Measurements from ENCODE around the gene WWOX. TPM values are rescaled to one million over a fixed set of nuclear protein-coding genes. Genes with fewer than 3 reads are reported as not detected.

WWOX gene
- total and polyA plus RNA-seq, 2 donors, result 15.4 to 23.9 TPM

DNA sequence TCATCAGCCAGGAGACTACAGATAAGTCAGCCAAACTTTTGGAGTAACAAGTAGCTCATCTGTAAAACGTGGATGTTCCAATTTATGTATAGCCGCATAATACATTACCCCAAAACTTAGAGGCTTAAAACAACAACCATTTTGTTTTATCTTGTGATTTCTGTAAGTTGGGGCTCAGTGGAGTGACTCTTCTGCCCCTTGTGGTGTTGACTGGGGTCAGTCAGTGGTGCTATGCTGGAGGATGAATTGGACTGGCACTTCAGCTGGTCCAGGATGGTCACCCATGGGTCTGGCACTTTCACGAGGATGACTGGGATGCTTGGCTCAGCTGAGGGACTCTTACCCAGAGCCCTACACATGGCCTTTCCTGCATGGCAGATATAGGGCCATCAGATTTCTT is 172.5 kb downstream of the WWOX start:
- no peak overlapping the region for H3K4me3 ChIP-seq (ENCODE audit: low read length in 2 of 2)
- H3K36me3 ChIP-seq (ENCODE audit: control insufficient read depth in 2 of 2, insufficient read depth in 2 of 2, low read length in 1 of 2), result no peaks in the 10 kb centered on the region
- no peak for DNase-seq (ENCODE audit: low read depth in 6 of 9, low spot score in 9 of 9)
- no peak overlapping the region for H3K27ac ChIP-seq (ENCODE audit: low read depth in 1 of 2, low read length in 1 of 2)
- H3K9me3 ChIP-seq (ENCODE audit: control insufficient read depth in 2 of 2, insufficient read depth in 1 of 2, low read length in 1 of 2), result no peaks in the 10 kb centered on the region
- 99% methylated on average over 3 of the region's 3 CpGs for WGBS
- no peaks in the 10 kb centered on the region for H3K27me3 ChIP-seq (ENCODE audit: control insufficient read depth in 2 of 2, insufficient read depth in 1 of 2, low read length in 1 of 2)
- no peaks in the 10 kb centered on the region for H3K4me1 ChIP-seq (ENCODE audit: control insufficient read depth in 2 of 2, insufficient read depth in 2 of 2, low read length in 2 of 2)

DNA sequence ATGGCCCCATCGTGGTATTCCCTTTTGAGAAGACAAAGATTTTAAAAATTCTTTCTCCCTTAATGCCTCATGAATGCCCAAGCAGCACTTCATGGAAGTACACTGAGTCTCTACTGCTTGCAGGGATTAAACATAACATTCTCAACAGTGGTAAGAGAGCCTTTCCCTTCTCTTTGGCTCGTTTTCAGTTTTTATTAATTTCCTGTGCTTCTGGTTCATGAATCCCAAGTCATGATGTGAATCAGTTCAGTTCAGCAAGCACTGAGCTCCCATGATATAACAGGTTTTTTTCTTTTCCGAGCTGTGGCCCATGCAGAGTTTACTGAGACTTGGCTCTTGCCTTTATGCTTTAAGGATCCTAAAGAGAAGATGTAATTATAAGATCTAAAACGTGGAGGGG is 175.3 kb downstream of the WWOX start:
- H3K36me3 ChIP-seq (ENCODE audit: control insufficient read depth in 2 of 2, insufficient read depth in 2 of 2, low read length in 1 of 2), result no peaks in the 10 kb centered on the region

DNA sequence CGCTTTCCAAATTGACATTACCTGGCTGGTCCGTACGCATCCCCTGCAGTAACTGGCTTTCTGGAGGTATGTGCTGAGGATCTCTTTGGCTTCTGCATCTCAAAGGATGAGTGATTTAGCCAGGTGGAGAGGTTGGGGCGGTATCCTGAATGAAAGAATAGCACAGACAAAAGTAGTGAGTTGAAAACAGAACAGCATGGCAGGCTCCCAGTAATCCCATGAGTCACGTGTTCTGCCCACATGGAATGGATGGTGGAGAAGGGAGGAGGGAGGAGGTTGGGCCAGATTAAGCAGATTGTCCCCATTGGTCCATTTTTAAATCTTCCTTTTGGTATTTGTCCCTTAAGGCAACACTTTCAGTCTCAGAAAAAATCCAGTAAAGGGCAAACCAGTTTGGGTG is 176.0 kb downstream of the WWOX start:
- WGBS, result 98% methylated on average over 5 of the region's 5 CpGs
- H3K4me3 ChIP-seq (ENCODE audit: low read length in 2 of 2), result no peak overlapping the region
- no peaks in the 10 kb centered on the region for H3K27me3 ChIP-seq (ENCODE audit: control insufficient read depth in 2 of 2, insufficient read depth in 1 of 2, low read length in 1 of 2)
- H3K27ac ChIP-seq (ENCODE audit: low read depth in 1 of 2, low read length in 1 of 2), result no peak overlapping the region
- no peaks in the 10 kb centered on the region for H3K36me3 ChIP-seq (ENCODE audit: control insufficient read depth in 2 of 2, insufficient read depth in 2 of 2, low read length in 1 of 2)
- DNase-seq (ENCODE audit: low read depth in 6 of 9, low spot score in 9 of 9), result no peak
- H3K9me3 ChIP-seq (ENCODE audit: control insufficient read depth in 2 of 2, insufficient read depth in 1 of 2, low read length in 1 of 2), result no peaks in the 10 kb centered on the region
- no peaks in the 10 kb centered on the region for H3K4me1 ChIP-seq (ENCODE audit: control insufficient read depth in 2 of 2, insufficient read depth in 2 of 2, low read length in 2 of 2)

More for the DNA sequence above, 175.3 kb downstream of the WWOX start:
- H3K4me3 ChIP-seq (ENCODE audit: low read length in 2 of 2), result no peak overlapping the region
- no peaks in the 10 kb centered on the region for H3K27me3 ChIP-seq (ENCODE audit: control insufficient read depth in 2 of 2, insufficient read depth in 1 of 2, low read length in 1 of 2)
- DNase-seq (ENCODE audit: low read depth in 6 of 9, low spot score in 9 of 9), result no peak
- no peak overlapping the region for H3K27ac ChIP-seq (ENCODE audit: low read depth in 1 of 2, low read length in 1 of 2)
- no peaks in the 10 kb centered on the region for H3K4me1 ChIP-seq (ENCODE audit: control insufficient read depth in 2 of 2, insufficient read depth in 2 of 2, low read length in 2 of 2)
- WGBS, result 94% methylated on average over 4 of the region's 4 CpGs
- H3K9me3 ChIP-seq (ENCODE audit: control insufficient read depth in 2 of 2, insufficient read depth in 1 of 2, low read length in 1 of 2), result no peaks in the 10 kb centered on the region

DNA sequence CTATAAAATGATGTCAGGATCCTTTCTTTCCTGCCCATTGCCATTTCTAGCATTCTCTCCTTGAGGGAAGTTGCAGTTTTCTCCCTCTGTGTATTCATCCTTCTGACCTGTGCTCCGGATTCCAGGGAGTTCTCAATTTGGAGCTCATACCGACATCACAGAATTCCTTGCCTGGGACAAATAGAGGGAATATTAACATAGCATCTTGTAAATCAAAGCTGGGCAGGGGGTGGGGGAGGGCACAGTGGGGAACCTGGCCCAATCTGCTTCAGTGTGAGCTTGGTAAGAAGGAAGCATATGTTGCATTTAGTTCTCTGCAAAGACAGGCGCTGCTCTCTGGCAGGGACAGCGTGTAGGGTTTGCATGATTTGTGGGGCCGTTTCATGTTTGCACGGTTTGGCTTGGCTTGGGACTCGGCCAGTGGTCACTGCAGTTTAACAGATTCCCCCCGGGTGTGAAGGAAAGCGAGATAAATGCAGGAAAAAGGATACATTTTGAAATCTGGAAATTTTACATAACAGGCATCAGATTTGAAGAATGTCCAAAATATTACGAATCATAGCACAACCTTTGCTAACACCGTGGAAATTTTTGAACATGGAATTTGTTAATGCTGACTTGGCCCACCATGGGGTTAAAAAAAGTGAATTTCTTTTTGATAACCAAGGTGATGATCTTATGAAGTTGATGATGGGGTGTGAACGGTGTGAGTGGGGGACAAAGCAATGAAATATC is 178.0 kb downstream of the WWOX start:
- no peak overlapping the region for H3K27ac ChIP-seq (ENCODE audit: low read depth in 1 of 2, low read length in 1 of 2)
- no peak for DNase-seq (ENCODE audit: low read depth in 6 of 9, low spot score in 9 of 9)
- no peaks in the 10 kb centered on the region for H3K9me3 ChIP-seq (ENCODE audit: control insufficient read depth in 2 of 2, insufficient read depth in 1 of 2, low read length in 1 of 2)
- H3K4me1 ChIP-seq (ENCODE audit: control insufficient read depth in 2 of 2, insufficient read depth in 2 of 2, low read length in 2 of 2), result no peaks in the 10 kb centered on the region
- H3K27me3 ChIP-seq (ENCODE audit: control insufficient read depth in 2 of 2, insufficient read depth in 1 of 2, low read length in 1 of 2), result no peaks in the 10 kb centered on the region
- H3K36me3 ChIP-seq (ENCODE audit: control insufficient read depth in 2 of 2, insufficient read depth in 2 of 2, low read length in 1 of 2), result no peaks in the 10 kb centered on the region
- H3K4me3 ChIP-seq (ENCODE audit: low read length in 2 of 2), result no peak overlapping the region
- 80% methylated on average over 12 of the region's 12 CpGs for WGBS

DNA sequence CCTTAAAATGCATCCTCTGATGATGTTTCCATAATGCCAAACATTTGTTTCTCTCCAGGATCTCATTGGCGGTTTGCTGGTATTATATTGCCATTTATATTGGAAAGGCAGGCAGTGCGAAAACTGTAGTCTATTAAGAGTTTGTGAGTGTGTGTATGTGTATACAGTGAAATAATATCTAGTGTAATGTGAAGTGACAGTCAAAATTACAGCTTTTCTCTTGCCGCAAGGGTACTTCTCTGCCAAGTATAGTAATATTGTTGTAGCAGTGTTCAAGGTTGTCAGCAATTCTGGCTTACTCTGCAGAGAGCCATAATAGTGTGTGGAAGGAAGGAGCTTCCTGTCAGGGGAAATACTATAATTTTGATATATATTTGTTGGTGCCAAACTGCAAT is 178.6 kb downstream of the WWOX start:
- H3K4me1 ChIP-seq (ENCODE audit: control insufficient read depth in 2 of 2, insufficient read depth in 2 of 2, low read length in 2 of 2), result no peaks in the 10 kb centered on the region
- H3K4me3 ChIP-seq (ENCODE audit: low read length in 2 of 2), result no peak overlapping the region
- WGBS, result 98% methylated on average over 3 of the region's 3 CpGs
- H3K36me3 ChIP-seq (ENCODE audit: control insufficient read depth in 2 of 2, insufficient read depth in 2 of 2, low read length in 1 of 2), result no peaks in the 10 kb centered on the region
- no peak for DNase-seq (ENCODE audit: low read depth in 6 of 9, low spot score in 9 of 9)
- H3K27me3 ChIP-seq (ENCODE audit: control insufficient read depth in 2 of 2, insufficient read depth in 1 of 2, low read length in 1 of 2), result no peaks in the 10 kb centered on the region
- H3K9me3 ChIP-seq (ENCODE audit: control insufficient read depth in 2 of 2, insufficient read depth in 1 of 2, low read length in 1 of 2), result no peaks in the 10 kb centered on the region
- H3K27ac ChIP-seq (ENCODE audit: low read depth in 1 of 2, low read length in 1 of 2), result no peak overlapping the region

DNA sequence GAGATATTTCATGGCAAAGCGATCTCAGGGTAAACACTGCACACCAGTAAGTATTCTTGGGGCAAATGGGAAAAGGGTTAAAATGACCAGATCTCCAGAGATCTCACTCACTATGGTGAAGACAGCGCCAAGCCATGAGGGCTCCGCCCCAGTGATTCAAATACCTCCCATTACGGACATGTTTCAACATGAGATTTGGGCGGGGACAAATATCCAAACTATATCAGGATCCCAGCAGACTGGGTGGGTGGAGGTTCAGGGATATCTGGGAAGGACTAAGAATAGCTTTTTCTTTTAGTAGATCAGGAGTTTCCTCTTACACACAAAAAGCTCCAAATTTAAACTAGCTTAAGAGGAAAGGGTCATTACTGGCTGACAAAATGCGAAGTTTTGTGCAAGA is 181.7 kb downstream of the WWOX start:
- Histone ChIP-seq H3K27ac (ENCODE audit: low read depth in 1 of 2, low read length in 1 of 2) (no peak overlapping the region), H3K4me3 (ENCODE audit: low read length in 2 of 2) (no peak overlapping the region), H3K36me3 (ENCODE audit: control insufficient read depth in 2 of 2, insufficient read depth in 2 of 2, low read length in 1 of 2) (no peaks in the 10 kb centered on the region), H3K4me1 (ENCODE audit: control insufficient read depth in 2 of 2, insufficient read depth in 2 of 2, low read length in 2 of 2) (no peaks in the 10 kb centered on the region), H3K9me3 (ENCODE audit: control insufficient read depth in 2 of 2, insufficient read depth in 1 of 2, low read length in 1 of 2) (no peaks in the 10 kb centered on the region), H3K27me3 (ENCODE audit: control insufficient read depth in 2 of 2, insufficient read depth in 1 of 2, low read length in 1 of 2) (no peaks in the 10 kb centered on the region)
- WGBS, result 65% methylated on average over 6 of the region's 6 CpGs
- DNase-seq (ENCODE audit: low read depth in 6 of 9, low spot score in 9 of 9), result no peak

DNA sequence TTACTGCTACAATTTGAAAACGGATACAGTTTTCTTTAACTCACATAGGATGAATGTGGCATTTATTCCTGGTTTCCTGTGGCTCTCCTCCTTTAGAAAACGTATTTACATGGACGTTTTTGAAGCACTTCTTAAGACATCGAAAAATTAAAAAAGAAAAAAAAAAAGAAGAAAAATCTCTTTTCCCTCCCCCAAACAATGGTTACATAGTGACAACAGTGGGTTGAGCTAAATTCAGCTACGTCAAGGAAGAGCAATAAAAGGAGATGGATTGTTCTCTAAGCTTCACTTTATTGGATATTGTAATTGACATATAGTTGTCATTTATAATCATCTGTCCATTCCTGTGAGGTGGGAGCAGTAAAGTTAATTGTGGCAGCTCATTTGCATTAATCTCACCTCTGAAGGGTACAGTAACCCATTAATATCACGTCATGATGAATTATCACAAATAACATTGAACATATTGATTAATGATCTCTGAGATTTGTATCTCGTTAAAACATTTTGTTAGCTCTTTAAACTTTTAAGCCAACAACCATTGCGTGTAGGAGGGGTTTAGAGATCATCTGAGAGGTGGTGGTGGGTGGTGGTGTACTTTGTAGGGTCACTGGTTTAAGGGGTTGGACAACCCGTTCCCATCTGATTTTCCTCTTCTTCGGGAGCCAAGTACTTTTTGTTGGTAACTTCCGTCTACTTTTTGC is 184.2 kb downstream of the WWOX start:
- H3K36me3 ChIP-seq (ENCODE audit: control insufficient read depth in 2 of 2, insufficient read depth in 2 of 2, low read length in 1 of 2), result no peaks in the 10 kb centered on the region
- no peaks in the 10 kb centered on the region for H3K27me3 ChIP-seq (ENCODE audit: control insufficient read depth in 2 of 2, insufficient read depth in 1 of 2, low read length in 1 of 2)
- WGBS, result 87% methylated on average over 11 of the region's 11 CpGs
- no peak for DNase-seq (ENCODE audit: low read depth in 6 of 9, low spot score in 9 of 9)
- no peak overlapping the region for H3K4me3 ChIP-seq (ENCODE audit: low read length in 2 of 2)
- H3K27ac ChIP-seq (ENCODE audit: low read depth in 1 of 2, low read length in 1 of 2), result no peak overlapping the region
- H3K9me3 ChIP-seq (ENCODE audit: control insufficient read depth in 2 of 2, insufficient read depth in 1 of 2, low read length in 1 of 2), result no peaks in the 10 kb centered on the region
- no peaks in the 10 kb centered on the region for H3K4me1 ChIP-seq (ENCODE audit: control insufficient read depth in 2 of 2, insufficient read depth in 2 of 2, low read length in 2 of 2)

DNA sequence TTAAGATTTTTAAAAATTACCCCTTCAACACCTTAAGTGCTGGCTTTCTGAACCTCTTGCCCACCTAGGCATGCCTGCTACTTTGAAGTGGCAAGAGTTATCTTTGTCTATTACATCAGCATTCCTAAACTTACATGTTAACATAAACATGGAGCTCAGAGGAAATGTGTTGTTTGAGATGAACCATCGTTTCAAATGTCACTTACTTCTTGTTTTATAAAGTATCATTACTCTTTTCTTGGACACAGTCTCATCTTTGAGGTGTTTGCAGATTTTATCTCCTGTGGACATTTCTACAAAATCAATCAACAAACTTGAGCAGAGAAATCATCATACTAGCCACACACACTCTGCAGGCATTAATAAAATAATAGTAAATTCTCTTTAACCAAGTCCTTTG is 184.9 kb downstream of the WWOX start:
- Histone ChIP-seq H3K4me3 (ENCODE audit: low read length in 2 of 2) (no peak overlapping the region), H3K4me1 (ENCODE audit: control insufficient read depth in 2 of 2, insufficient read depth in 2 of 2, low read length in 2 of 2) (no peaks in the 10 kb centered on the region), H3K9me3 (ENCODE audit: control insufficient read depth in 2 of 2, insufficient read depth in 1 of 2, low read length in 1 of 2) (no peaks in the 10 kb centered on the region), H3K36me3 (ENCODE audit: control insufficient read depth in 2 of 2, insufficient read depth in 2 of 2, low read length in 1 of 2) (no peaks in the 10 kb centered on the region), H3K27ac (ENCODE audit: low read depth in 1 of 2, low read length in 1 of 2) (no peak overlapping the region), H3K27me3 (ENCODE audit: control insufficient read depth in 2 of 2, insufficient read depth in 1 of 2, low read length in 1 of 2) (no peaks in the 10 kb centered on the region)
- DNase-seq (ENCODE audit: low read depth in 6 of 9, low spot score in 9 of 9), result no peak
- WGBS, result 96% methylated on average over 1 of the region's 1 CpG

DNA sequence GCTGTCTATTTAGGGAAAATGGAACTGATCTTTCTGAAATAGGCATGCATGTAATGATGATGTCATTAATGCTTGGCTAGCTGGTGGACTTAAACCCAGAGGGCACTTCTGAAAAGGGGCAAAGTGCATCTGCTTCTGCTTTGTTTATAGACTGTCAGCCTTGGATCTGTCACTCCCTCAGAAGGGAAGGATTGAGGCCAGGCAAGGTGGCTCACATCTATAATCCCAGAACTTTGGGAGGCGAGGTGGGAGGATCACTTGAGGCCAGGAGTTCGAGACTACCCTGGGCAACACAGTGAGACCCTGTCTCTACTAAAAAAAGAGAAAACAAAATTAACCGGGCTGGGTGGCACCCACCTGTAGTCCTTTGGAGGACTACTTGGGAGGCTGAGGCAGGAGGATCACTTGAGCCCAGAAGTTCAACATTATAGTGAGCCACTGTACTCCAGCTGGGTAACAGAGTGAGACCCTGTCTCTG is 185.5 kb downstream of the WWOX start:
- H3K4me3 ChIP-seq (ENCODE audit: low read length in 2 of 2), result no peak overlapping the region
- DNase-seq (ENCODE audit: low read depth in 6 of 9, low spot score in 9 of 9), result no peak
- no peaks in the 10 kb centered on the region for H3K9me3 ChIP-seq (ENCODE audit: control insufficient read depth in 2 of 2, insufficient read depth in 1 of 2, low read length in 1 of 2)
- 96% methylated on average over 3 of the region's 3 CpGs for WGBS
- H3K36me3 ChIP-seq (ENCODE audit: control insufficient read depth in 2 of 2, insufficient read depth in 2 of 2, low read length in 1 of 2), result no peaks in the 10 kb centered on the region
- no peaks in the 10 kb centered on the region for H3K4me1 ChIP-seq (ENCODE audit: control insufficient read depth in 2 of 2, insufficient read depth in 2 of 2, low read length in 2 of 2)
- H3K27me3 ChIP-seq (ENCODE audit: control insufficient read depth in 2 of 2, insufficient read depth in 1 of 2, low read length in 1 of 2), result no peaks in the 10 kb centered on the region
- H3K27ac ChIP-seq (ENCODE audit: low read depth in 1 of 2, low read length in 1 of 2), result no peak overlapping the region
